ENCODE data around the gene LMNTD2.
"Not testable (repeated sequence)": the region's sequence is repeated elsewhere in the genome, so short reads cannot be mapped to it uniquely, and the experiment has no call there.

LMNTD2 gene

GRCh38 chr11:516918-517685, 43.4 kb downstream of the LMNTD2 start:
- H3K27me3 Mint-ChIP-seq (ENCODE audit: low read depth); H3K4me1 Mint-ChIP-seq (ENCODE audit: low read depth); H3K27ac Mint-ChIP-seq; DNase-seq (ENCODE audit: low spot score); H3K9me3 Mint-ChIP-seq; H3K4me3 Mint-ChIP-seq: not testable (repeated sequence)
- peaks cover 16% of the 10 kb centered on the region for H3K36me3 Mint-ChIP-seq (ENCODE audit: low read depth)

- Mint-ChIP-seq H3K27me3 (ENCODE audit: low read depth) (no peaks in the 10 kb centered on the region), H3K27ac (no peak overlapping the region), H3K4me3 (no peak overlapping the region), H3K4me1 (ENCODE audit: low read depth) (peaks cover 2% of the 10 kb centered on the region), H3K9me3 (peaks cover 7% of the 10 kb centered on the region), H3K36me3 (ENCODE audit: low read depth) (peaks cover 18% of the 10 kb centered on the region)
- no peak for DNase-seq (ENCODE audit: low spot score)
Measured at GRCh38 chr11:516400-516799, 44.1 kb downstream of the LMNTD2 start.

GRCh38 chr11:515131-515530, 45.4 kb downstream of the LMNTD2 start:
- peaks cover 7% of the 10 kb centered on the region for H3K9me3 Mint-ChIP-seq
- H3K4me1 Mint-ChIP-seq (ENCODE audit: low read depth), result peaks cover 2% of the 10 kb centered on the region
- no peak for DNase-seq (ENCODE audit: low spot score)
- no peak overlapping the region for H3K27ac Mint-ChIP-seq
- H3K27me3 Mint-ChIP-seq (ENCODE audit: low read depth), result no peaks in the 10 kb centered on the region
- peaks cover 21% of the 10 kb centered on the region for H3K36me3 Mint-ChIP-seq (ENCODE audit: low read depth)
- no peak overlapping the region for H3K4me3 Mint-ChIP-seq

GRCh38 chr11:514606-515005, 45.9 kb downstream of the LMNTD2 start:
- H3K27me3 Mint-ChIP-seq (ENCODE audit: low read depth), result no peaks in the 10 kb centered on the region
- H3K9me3 Mint-ChIP-seq, result peaks cover 7% of the 10 kb centered on the region
- peaks cover 26% of the 10 kb centered on the region for H3K36me3 Mint-ChIP-seq (ENCODE audit: low read depth)
- H3K4me3 Mint-ChIP-seq, result no peak overlapping the region
- H3K27ac Mint-ChIP-seq, result no peak overlapping the region
- no peak for DNase-seq (ENCODE audit: low spot score)
- H3K4me1 Mint-ChIP-seq (ENCODE audit: low read depth), result peaks cover 2% of the 10 kb centered on the region

- peaks cover 2% of the 10 kb centered on the region for H3K4me1 Mint-ChIP-seq (ENCODE audit: low read depth)
- no peak overlapping the region for H3K27ac Mint-ChIP-seq
- H3K4me3 Mint-ChIP-seq, result no peak overlapping the region
- peaks cover 29% of the 10 kb centered on the region for H3K36me3 Mint-ChIP-seq (ENCODE audit: low read depth)
- no peak for DNase-seq (ENCODE audit: low spot score)
- H3K27me3 Mint-ChIP-seq (ENCODE audit: low read depth), result no peaks in the 10 kb centered on the region
- H3K9me3 Mint-ChIP-seq, result peaks cover 7% of the 10 kb centered on the region
Measured at GRCh38 chr11:512761-513595, 47.6 kb downstream of the LMNTD2 start.

GRCh38 chr11:508956-509355, 51.6 kb downstream of the LMNTD2 start:
- peak overlapping the region; percentile 29 for H3K4me3 Mint-ChIP-seq
- no peak for DNase-seq (ENCODE audit: low spot score)
- H3K27ac Mint-ChIP-seq, result no peak overlapping the region
- H3K27me3 Mint-ChIP-seq (ENCODE audit: low read depth), result no peaks in the 10 kb centered on the region
- H3K9me3 Mint-ChIP-seq, result no peaks in the 10 kb centered on the region
- peaks cover 22% of the 10 kb centered on the region for H3K36me3 Mint-ChIP-seq (ENCODE audit: low read depth)
- peaks cover 18% of the 10 kb centered on the region for H3K4me1 Mint-ChIP-seq (ENCODE audit: low read depth)

- Mint-ChIP-seq H3K27ac (peak overlapping the region; percentile 57), H3K27me3 (ENCODE audit: low read depth) (no peaks in the 10 kb centered on the region), H3K9me3 (no peaks in the 10 kb centered on the region), H3K36me3 (ENCODE audit: low read depth) (peaks cover 22% of the 10 kb centered on the region), H3K4me1 (ENCODE audit: low read depth) (peaks cover 23% of the 10 kb centered on the region), H3K4me3 (peak overlapping the region; percentile 76)
- no peak for DNase-seq (ENCODE audit: low spot score)
Measured at GRCh38 chr11:507727-508515, 52.6 kb downstream of the LMNTD2 start.

GRCh38 chr11:506995-507726, 53.4 kb downstream of the LMNTD2 start, which contains the start of gene RNH1:
Gene RNH1, minus strand, starts transcription at chr11:507242. Its CDS starts 5,080 bp downstream, at chr11:502162.
- Mint-ChIP-seq H3K27ac (peak within 1 kb of the TSS; percentile 100), H3K4me3 (peak within 1 kb of the TSS; percentile 98), H3K4me1 (ENCODE audit: low read depth) (peaks cover 23% of the 10 kb centered on the region), H3K36me3 (ENCODE audit: low read depth) (peaks cover 20% of the 10 kb centered on the region), H3K9me3 (no peaks in the 10 kb centered on the region), H3K27me3 (ENCODE audit: low read depth) (no peaks in the 10 kb centered on the region)
- peak; percentile 98 for DNase-seq (ENCODE audit: low spot score)

- H3K4me1 Mint-ChIP-seq (ENCODE audit: low read depth), result peaks cover 23% of the 10 kb centered on the region
- H3K9me3 Mint-ChIP-seq, result no peaks in the 10 kb centered on the region
- peak overlapping the region; percentile 98 for H3K4me3 Mint-ChIP-seq
- peak; percentile 97 for DNase-seq (ENCODE audit: low spot score)
- H3K27ac Mint-ChIP-seq, result peak overlapping the region; percentile 100
- H3K27me3 Mint-ChIP-seq (ENCODE audit: low read depth), result no peaks in the 10 kb centered on the region
- H3K36me3 Mint-ChIP-seq (ENCODE audit: low read depth), result peaks cover 18% of the 10 kb centered on the region
Measured at GRCh38 chr11:506238-506994, 54.1 kb downstream of the LMNTD2 start.

GRCh38 chr11:504994-505344, 55.6 kb downstream of the LMNTD2 start:
- peak overlapping the region; percentile 100 for H3K27ac Mint-ChIP-seq
- H3K4me1 Mint-ChIP-seq (ENCODE audit: low read depth), result peaks cover 23% of the 10 kb centered on the region
- H3K36me3 Mint-ChIP-seq (ENCODE audit: low read depth), result peaks cover 22% of the 10 kb centered on the region
- no peaks in the 10 kb centered on the region for H3K27me3 Mint-ChIP-seq (ENCODE audit: low read depth)
- no peak for DNase-seq (ENCODE audit: low spot score)
- H3K9me3 Mint-ChIP-seq, result no peaks in the 10 kb centered on the region
- H3K4me3 Mint-ChIP-seq, result peak overlapping the region; percentile 98

Measured in T-helper 2 cell treated with Interferon-gamma antibody and Interleukin-4, amounts not matched to agents 5 μg/mL and 100 μg/mL, for 36 hours (primary cell).